Activated CD8-positive, alpha-beta memory T cell treated with anti-CD3 and anti-CD28 coated beads, Interleukin-2, amount 10 ng/mL, durations not matched to agents 7 days and 5 days (primary cell): ENCODE measurements around the gene MPI. TPM values are rescaled to one million over a fixed set of nuclear protein-coding genes. Genes with fewer than 3 reads are reported as not detected.
"Not testable (repeated sequence)": the region's sequence is repeated elsewhere in the genome, so short reads cannot be mapped to it uniquely, and the experiment has no call there.

Source experiments
- ATAC-seq: fragments of 150-1000 bp; cut with Tn5 transposase; one replicate; pipeline ENCODE4 v1.10.0; 2021; ENCODE audit warnings: moderate library complexity
- CTCF ChIA-PET: fragments of 350-600 bp; sonication (Branson Sonifier 250); formaldehyde crosslinking; loops from one replicate; lab custom pipeline; 2021; ENCODE audit warnings: antibody characterized with exemption; lab: Charles Lee
- DNase-seq: peaks from one replicate; pipeline ENCODE4 v3.0.0-alpha.2; 2020
- H3K27ac Mint-ChIP-seq: one replicate; pipeline ENCODE4 v1.8.0; 2021; ENCODE audit warnings: mild to moderate bottlenecking, mixed read lengths
- H3K27me3 Mint-ChIP-seq: one replicate; pipeline ENCODE4 v1.8.0; 2021; ENCODE audit warnings: mixed read lengths
- H3K36me3 Mint-ChIP-seq: one replicate; pipeline ENCODE4 v1.8.0; 2021; ENCODE audit warnings: mild to moderate bottlenecking, mixed read lengths
- H3K4me1 Mint-ChIP-seq: one replicate; pipeline ENCODE4 v1.8.0; 2021; ENCODE audit warnings: mixed read lengths
- H3K4me3 Mint-ChIP-seq: one replicate; pipeline ENCODE4 v1.8.0; 2021; ENCODE audit warnings: mild to moderate bottlenecking, moderate library complexity, mixed read lengths
- H3K9me3 Mint-ChIP-seq: one replicate; pipeline ENCODE4 v1.8.0; 2022; ENCODE audit warnings: low read depth, mixed read lengths
- total RNA-seq, 2 experiments: library from RNA; stranded (reverse); gene quantifications; one replicate each; pipeline ENCODE4 v1.2.3, GENCODE V29; 2021

Gene MPI
- total RNA-seq, 2 experiments from 2014 or later, result 52.8 to 59.0 TPM

- peak overlapping the region; percentile 37 for H3K27ac Mint-ChIP-seq
Observed at GRCh38 chr15:74902295-74903075, 12.6 kb downstream of the MPI start.

GRCh38 chr15:74903676-74904075 is 13.8 kb downstream of the MPI start:
- no peaks in the 10 kb centered on the region for H3K9me3 Mint-ChIP-seq
- no peaks in the 10 kb centered on the region for H3K27me3 Mint-ChIP-seq
- H3K36me3 Mint-ChIP-seq, result peaks cover 41% of the 10 kb centered on the region
- CTCF ChIA-PET, result interaction anchor here (0.6 to 9.0 kb wide), 6 partner anchors 10 to 272 kb away, joined by 3 to 101 read pairs (median 6); no protein-coding TSS in a partner anchor
- no peak for ATAC-seq
- H3K27ac Mint-ChIP-seq, result peak overlapping the region; percentile 11
- peaks cover 50% of the 10 kb centered on the region for H3K4me1 Mint-ChIP-seq
- no peak overlapping the region for H3K4me3 Mint-ChIP-seq
- DNase-seq, result no peak

More at GRCh38 chr15:74902295-74903075, 12.6 kb downstream of the MPI start:
- no peak overlapping the region for H3K4me3 Mint-ChIP-seq
- ATAC-seq (no peak), DNase-seq (no peak)
- H3K36me3 Mint-ChIP-seq, result peaks cover 41% of the 10 kb centered on the region
- no peaks in the 10 kb centered on the region for H3K27me3 Mint-ChIP-seq
- no peaks in the 10 kb centered on the region for H3K9me3 Mint-ChIP-seq
- CTCF ChIA-PET, result interaction anchor here (0.6 to 9.0 kb wide), 55 partner anchors 9 to 285 kb away, joined by 3 to 101 read pairs (median 6); partner anchors contain the start of genes COX5A, CPLX3, CYP1A1 and MPI
- H3K4me1 Mint-ChIP-seq, result peaks cover 55% of the 10 kb centered on the region

GRCh38 chr15:74904190-74904805 is 14.5 kb downstream of the MPI start:
- ATAC-seq, result no peak
- Mint-ChIP-seq H3K4me3 (peak overlapping the region; percentile 93), H3K36me3 (peaks cover 36% of the 10 kb centered on the region), H3K27ac (peak overlapping the region; percentile 52), H3K4me1 (peaks cover 44% of the 10 kb centered on the region), H3K27me3 (no peaks in the 10 kb centered on the region), H3K9me3 (no peaks in the 10 kb centered on the region)
- CTCF ChIA-PET, result interaction anchor here (0.6 to 9.0 kb wide), 8 partner anchors 10 to 273 kb away, joined by 3 to 101 read pairs (median 4); no protein-coding TSS in a partner anchor
- no peak for DNase-seq

- H3K4me1 Mint-ChIP-seq, result peaks cover 40% of the 10 kb centered on the region
- no peaks in the 10 kb centered on the region for H3K27me3 Mint-ChIP-seq
- H3K9me3 Mint-ChIP-seq, result no peaks in the 10 kb centered on the region
- peak overlapping the region; percentile 79 for H3K27ac Mint-ChIP-seq
- peak overlapping the region; percentile 93 for H3K4me3 Mint-ChIP-seq
- peak; percentile 56 for DNase-seq
- H3K36me3 Mint-ChIP-seq, result peaks cover 25% of the 10 kb centered on the region
- ATAC-seq, result peak; percentile 35
- CTCF ChIA-PET, result interaction anchor here (0.7 to 9.0 kb wide), 26 partner anchors 10 to 282 kb away, joined by 3 to 101 read pairs (median 4); partner anchors contain the start of genes MPI, RPP25 and SCAMP2
Observed at GRCh38 chr15:74906067-74906449, 16.2 kb downstream of the MPI start.

GRCh38 chr15:74906450-74907162 is 16.8 kb downstream of the MPI start, which contains the start of gene FAM219B:
Gene FAM219B, minus strand, starts transcription at chr15:74906851. Its CDS starts 51 bp downstream, at chr15:74906800.
- Mint-ChIP-seq H3K27ac (peak within 1 kb of the TSS; percentile 95), H3K36me3 (peaks cover 29% of the 10 kb centered on the region), H3K4me1 (peaks cover 34% of the 10 kb centered on the region), H3K27me3 (no peaks in the 10 kb centered on the region), H3K4me3 (peak within 1 kb of the TSS; percentile 93), H3K9me3 (no peaks in the 10 kb centered on the region)
- CTCF ChIA-PET, result interaction anchor here (0.7 to 9.0 kb wide), 24 partner anchors 11 to 283 kb away, joined by 3 to 101 read pairs (median 4); partner anchors contain the start of genes RPP25 and SCAMP2
- DNase-seq (peak; percentile 90), ATAC-seq (peak; percentile 93)

GRCh38 chr15:74907163-74907870 is 17.5 kb downstream of the MPI start:
- H3K27ac Mint-ChIP-seq, result peak overlapping the region; percentile 95
- CTCF ChIA-PET, result interaction anchor here (0.5 to 9.0 kb wide), 18 partner anchors 10 to 272 kb away, joined by 3 to 101 read pairs (median 4); no protein-coding TSS in a partner anchor
- H3K36me3 Mint-ChIP-seq, result peaks cover 24% of the 10 kb centered on the region
- no peak for ATAC-seq
- peaks cover 28% of the 10 kb centered on the region for H3K4me1 Mint-ChIP-seq
- peak overlapping the region; percentile 93 for H3K4me3 Mint-ChIP-seq
- H3K27me3 Mint-ChIP-seq, result no peaks in the 10 kb centered on the region
- no peak for DNase-seq
- H3K9me3 Mint-ChIP-seq, result no peaks in the 10 kb centered on the region

GRCh38 chr15:74908635-74909034 is 18.8 kb downstream of the MPI start:
- no peak for ATAC-seq
- Mint-ChIP-seq H3K4me3 (no peak overlapping the region), H3K4me1 (peaks cover 27% of the 10 kb centered on the region), H3K27ac (no peak overlapping the region), H3K27me3 (no peaks in the 10 kb centered on the region), H3K9me3 (no peaks in the 10 kb centered on the region), H3K36me3 (peaks cover 22% of the 10 kb centered on the region)
- DNase-seq, result no peak
- CTCF ChIA-PET, result interaction anchor here (1.1 to 9.0 kb wide), 4 partner anchors 13 to 506 kb away, joined by 4 to 101 read pairs (median 21); no protein-coding TSS in a partner anchor

- Mint-ChIP-seq H3K4me3 (no peak overlapping the region), H3K36me3 (peaks cover 30% of the 10 kb centered on the region), H3K9me3 (no peaks in the 10 kb centered on the region), H3K27ac (no peak overlapping the region), H3K27me3 (no peaks in the 10 kb centered on the region), H3K4me1 (no peaks in the 10 kb centered on the region)
- DNase-seq (no peak), ATAC-seq (no peak)
- CTCF ChIA-PET, result interaction anchor here (3.9 kb wide), 1 partner anchor 11 kb away, joined by 23 read pairs; no protein-coding TSS in a partner anchor
Observed at GRCh38 chr15:74913041-74913440, 23.2 kb downstream of the MPI start.

GRCh38 chr15:74913799-74914198 is 24.0 kb downstream of the MPI start:
- H3K36me3 Mint-ChIP-seq, result peaks cover 35% of the 10 kb centered on the region
- H3K27me3 Mint-ChIP-seq, H3K4me3 Mint-ChIP-seq, DNase-seq, H3K4me1 Mint-ChIP-seq, ATAC-seq, CTCF ChIA-PET, H3K9me3 Mint-ChIP-seq: not testable (repeated sequence)
- H3K27ac Mint-ChIP-seq, result peak overlapping the region; percentile 43

- DNase-seq (no peak), ATAC-seq (no peak)
- Mint-ChIP-seq H3K27me3 (no peaks in the 10 kb centered on the region), H3K9me3 (no peaks in the 10 kb centered on the region), H3K4me3 (no peak overlapping the region), H3K27ac (no peak overlapping the region), H3K4me1 (peaks cover 10% of the 10 kb centered on the region), H3K36me3 (peaks cover 54% of the 10 kb centered on the region)
- CTCF ChIA-PET, result interaction anchor here (0.8 to 1.9 kb wide), 2 partner anchors 11 to 13 kb away, joined by 3 to 7 read pairs; partner anchors contain the start of gene FAM219B
Observed at GRCh38 chr15:74917676-74918075, 27.8 kb downstream of the MPI start.

- DNase-seq (no peak), ATAC-seq (no peak)
- Mint-ChIP-seq H3K36me3 (peaks cover 52% of the 10 kb centered on the region), H3K9me3 (no peaks in the 10 kb centered on the region), H3K27me3 (no peaks in the 10 kb centered on the region), H3K4me3 (no peak overlapping the region), H3K27ac (no peak overlapping the region), H3K4me1 (peaks cover 16% of the 10 kb centered on the region)
- CTCF ChIA-PET, result interaction anchor here (0.8 to 3.9 kb wide), 2 partner anchors 19 to 151 kb away, joined by 4 to 15 read pairs; no protein-coding TSS in a partner anchor
Observed at GRCh38 chr15:74920456-74920855, 30.6 kb downstream of the MPI start.

GRCh38 chr15:74924525-74924924 is 34.7 kb downstream of the MPI start:
- Mint-ChIP-seq H3K4me1 (peaks cover 18% of the 10 kb centered on the region), H3K4me3 (no peak overlapping the region), H3K36me3 (peaks cover 54% of the 10 kb centered on the region), H3K9me3 (no peaks in the 10 kb centered on the region), H3K27ac (no peak overlapping the region), H3K27me3 (no peaks in the 10 kb centered on the region)
- DNase-seq (no peak), ATAC-seq (no peak)
- CTCF ChIA-PET, result no interaction called here
